Breast epithelium (tissue), 4 donors: ENCODE results near the gene TPCN2. TPM values are rescaled to one million over a fixed set of nuclear protein-coding genes. Genes with fewer than 3 reads are reported as not detected.
A peak's percentile ranks its signal among the peaks of the same experiment; 100 is the strongest.
"Not testable (repeated sequence)": the region's sequence is repeated elsewhere in the genome, so short reads cannot be mapped to it uniquely, and the experiment has no call there.

Experiments
- DNase-seq, 2 donors: peaks; one replicate each; pipeline ENCODE4 v3.0.0-alpha.2; 2019; ENCODE audit warnings: low spot score in 2 of 2
- H3K27ac ChIP-seq, 2 donors: fragments of 200-600 bp; sonication (generic) in 1 of 2; one replicate each; pipeline ENCODE4 v1.5.1; 2016 to 2019; ENCODE audit warnings: mild to moderate bottlenecking in 1 of 2
- H3K27me3 ChIP-seq, 2 donors: fragments of 200-600 bp; sonication (generic) in 1 of 2; one replicate each; pipeline versions ENCODE4 v1.5.1 to v1.6.0; 2017 to 2019; ENCODE audit warnings: control low read depth in 1 of 2, mild to moderate bottlenecking in 1 of 2
- H3K36me3 ChIP-seq: fragments of 200-600 bp; one replicate; pipeline ENCODE4 v1.5.1; 2019
- H3K4me1 ChIP-seq, 2 donors: fragments of 200-600 bp; sonication (generic); one replicate each; pipeline ENCODE4 v1.5.1; 2016 to 2019; ENCODE audit warnings: control low read depth in 1 of 2
- H3K4me3 ChIP-seq, 3 donors: fragments of 200-600 bp; sonication (generic); 1 replicate in 2 of 3; 2 replicates in 1 of 3; pipeline ENCODE4 v1.5.1; 2016 to 2019; ENCODE audit warnings: mild to moderate bottlenecking in 3 of 3, moderate library complexity in 2 of 3
- H3K9me3 ChIP-seq, 2 donors: fragments of 200-600 bp; sonication (generic) in 1 of 2; one replicate each; pipeline ENCODE4 v1.5.1; 2016 to 2019; ENCODE audit warnings: control low read depth in 1 of 2
- CTCF ChIP-seq, 3 donors: fragments of 450-650 bp; IDR thresholded peaks; one replicate each; pipeline ENCODE4 v1.5.1; 2016 to 2017; ENCODE audit warnings: antibody characterized with exemption in 3 of 3, mild to moderate bottlenecking in 3 of 3, moderate library complexity in 3 of 3
- POLR2A ChIP-seq: fragments of 450-650 bp; IDR thresholded peaks from one replicate; pipeline ENCODE4 v1.6.1; 2016; ENCODE audit warnings: antibody characterized with exemption, mild to moderate bottlenecking, moderate library complexity
- POLR2AphosphoS5 ChIP-seq, 3 donors: sonication (generic); formaldehyde crosslinking; IDR thresholded peaks; one replicate each; pipeline ENCODE4 v1.6.1; 2017; ENCODE audit warnings: antibody characterized with exemption in 3 of 3
- intact Hi-C: fragments of 100-400 bp; cut with DNase I; formaldehyde crosslinking; loops from one replicate; pipeline ENCODE4 v1.15.1; 2023; ENCODE audit warnings: low total_unique reads
- total RNA-seq, 3 donors: library from RNA; depleted of rRNA; stranded (reverse); fragments of >200 nt; gene quantifications; one replicate each; pipeline ENCODE4 v1.1.0, GENCODE V29; 2016

The TPCN2 gene
- total RNA-seq, 3 donors from 2014 or later, result 13.0 to 18.0 (median 13.8) TPM

DNA sequence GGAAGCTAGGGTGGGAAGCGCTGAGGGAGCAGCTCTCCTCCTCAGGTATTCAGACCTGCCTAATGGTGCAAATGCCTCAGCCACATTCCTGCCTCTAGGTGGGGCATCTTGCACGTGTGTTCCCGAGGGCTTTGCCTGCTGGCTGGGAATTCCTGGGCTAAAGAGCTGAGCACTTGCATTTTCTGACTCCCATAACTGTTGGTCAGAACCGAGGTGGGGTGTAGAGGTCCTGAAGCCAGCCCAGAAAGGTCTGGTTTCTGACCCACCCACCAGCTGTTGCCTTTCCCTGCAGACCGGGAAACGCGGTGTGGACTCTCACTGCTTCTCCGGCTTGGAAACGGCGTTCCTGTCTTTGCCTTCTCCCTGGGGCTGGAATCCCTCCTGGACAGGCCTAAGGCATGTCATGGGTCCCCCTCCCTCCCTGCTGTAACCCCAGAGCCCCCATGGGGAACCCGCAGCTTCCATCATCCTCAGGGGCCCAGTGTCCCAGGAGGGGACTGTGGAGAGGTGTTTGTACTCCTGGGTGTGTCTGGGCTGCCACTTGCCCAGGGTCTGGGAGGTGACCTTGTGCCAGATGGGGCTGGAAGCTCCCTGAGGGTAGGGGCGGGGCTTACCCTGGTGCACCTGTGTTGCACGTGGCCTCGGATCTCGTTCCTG is 83.0 kb downstream of the TPCN2 start:
- peak; percentile 49 to 95 (median 90) for TF ChIP-seq CTCF (IDR thresholded peaks at IDR 0.05)
- TF ChIP-seq POLR2A, result no peak
- DNase-seq, result peak; percentile 77 to 81
- intact Hi-C loops, result no loop called here
- Histone ChIP-seq H3K36me3 (no peaks in the 10 kb centered on the region), H3K4me3 (no peak overlapping the region), H3K9me3 (no peaks in the 10 kb centered on the region), H3K4me1 (no peaks in the 10 kb centered on the region), H3K27me3 (no peaks in the 10 kb centered on the region), H3K27ac (no peak overlapping the region)

DNA sequence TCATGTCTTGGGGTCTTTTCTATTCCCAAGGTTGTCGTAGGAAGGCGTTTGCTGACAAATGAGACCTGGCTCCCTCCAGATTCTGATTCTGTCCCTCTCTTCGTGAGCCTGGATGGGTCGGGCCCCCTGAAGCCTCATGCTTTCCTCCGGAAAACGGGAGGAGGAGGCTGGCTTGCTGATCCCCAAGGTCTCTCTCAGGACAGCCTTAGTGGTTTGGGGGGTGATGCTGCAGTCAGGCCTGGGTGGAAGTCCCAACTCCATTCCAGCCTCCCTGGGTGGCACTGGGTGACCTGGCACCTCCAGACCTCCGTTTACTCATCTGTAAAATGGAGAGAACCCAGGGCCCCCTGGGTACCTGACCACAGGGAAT is 83.6 kb downstream of the TPCN2 start:
- no peak overlapping the region for H3K4me3 ChIP-seq
- H3K27me3 ChIP-seq, result no peaks in the 10 kb centered on the region
- TF ChIP-seq CTCF (IDR thresholded peaks at IDR 0.05), result no peak
- no peak for TF ChIP-seq POLR2A
- no peak for TF ChIP-seq POLR2AphosphoS5 (IDR thresholded peaks at IDR 0.05)
- H3K27ac ChIP-seq, result no peak overlapping the region
- no peaks in the 10 kb centered on the region for H3K4me1 ChIP-seq
- H3K9me3 ChIP-seq, result no peaks in the 10 kb centered on the region
- intact Hi-C loops, result no loop called here
- DNase-seq, result no peak
- no peaks in the 10 kb centered on the region for H3K36me3 ChIP-seq

DNA sequence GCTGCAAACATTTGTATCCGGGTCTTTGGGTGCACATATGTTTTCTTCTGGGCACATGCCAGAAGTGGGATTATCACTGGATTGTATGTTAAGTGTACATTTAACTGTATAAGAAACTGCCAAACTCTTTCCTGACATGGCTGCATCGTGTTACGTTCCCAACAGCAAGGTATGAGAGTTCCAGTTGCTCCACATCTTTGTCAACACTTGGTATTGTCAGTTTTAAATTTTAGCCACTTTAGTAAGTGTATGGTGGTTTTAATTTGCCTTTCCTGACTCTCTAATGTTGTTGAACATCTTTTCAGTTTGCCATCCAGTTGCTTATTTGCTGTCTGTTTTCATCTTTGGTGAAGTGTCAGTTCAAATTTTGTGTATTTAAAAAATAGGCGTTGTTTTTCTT is 84.5 kb downstream of the TPCN2 start:
- H3K36me3 ChIP-seq, result no peaks in the 10 kb centered on the region
- TF ChIP-seq CTCF (IDR thresholded peaks at IDR 0.05), result no peak
- no peak for TF ChIP-seq POLR2A
- H3K4me1 ChIP-seq, result no peaks in the 10 kb centered on the region
- H3K4me3 ChIP-seq, result no peak overlapping the region
- no peaks in the 10 kb centered on the region for H3K9me3 ChIP-seq
- no peak overlapping the region for H3K27ac ChIP-seq
- intact Hi-C loops, result no loop called here
- DNase-seq, result no peak
- no peaks in the 10 kb centered on the region for H3K27me3 ChIP-seq

DNA sequence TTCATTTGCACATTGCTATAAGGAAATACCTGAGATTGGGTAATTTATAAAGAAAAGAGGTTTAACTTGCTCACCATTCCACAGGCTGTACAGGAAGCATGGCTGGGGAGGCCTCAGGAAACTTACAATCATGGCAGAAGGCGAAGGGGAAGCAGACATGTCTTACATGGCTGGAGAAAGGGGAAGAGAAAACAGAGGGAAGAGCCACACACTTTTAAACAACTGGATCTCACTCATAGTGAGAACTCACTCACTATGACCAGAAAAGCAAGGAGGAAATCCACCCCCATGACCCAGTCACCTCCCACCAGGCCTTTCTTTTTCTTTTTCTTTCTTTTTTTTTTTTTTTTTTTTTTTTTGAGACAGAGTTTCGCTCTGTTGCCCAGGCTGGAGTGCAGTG is 85.5 kb downstream of the TPCN2 start:
- H3K4me3 ChIP-seq, H3K27ac ChIP-seq, DNase-seq, H3K9me3 ChIP-seq, intact Hi-C loops, H3K4me1 ChIP-seq, H3K27me3 ChIP-seq, H3K36me3 ChIP-seq: not testable (repeated sequence)

GRCh38 chr11:69134957-69135356 is 86.2 kb downstream of the TPCN2 start:
- no peaks in the 10 kb centered on the region for H3K27me3 ChIP-seq
- intact Hi-C loops, result no loop called here
- no peaks in the 10 kb centered on the region for H3K36me3 ChIP-seq

More at GRCh38 chr11:69134957-69135356, 86.2 kb downstream of the TPCN2 start:
- Histone ChIP-seq H3K9me3 (no peaks in the 10 kb centered on the region), H3K4me3 (no peak overlapping the region), H3K27ac (no peak overlapping the region), H3K4me1 (no peaks in the 10 kb centered on the region)
- TF ChIP-seq POLR2A, result no peak
- TF ChIP-seq POLR2AphosphoS5 (IDR thresholded peaks at IDR 0.05), result no peak
- TF ChIP-seq CTCF (IDR thresholded peaks at IDR 0.05), result no peak
- DNase-seq, result no peak
